Spleen (tissue), 7 donors: ENCODE measurements around the gene DNPEP.

ENCODE experiments used
- POLR2A ChIP-seq, 3 donors: fragments of 450-650 bp; IDR thresholded peaks; one replicate each; pipeline ENCODE4 v1.5.1; 2017; ENCODE audit warnings: antibody characterized with exemption in 3 of 3, mild to moderate bottlenecking in 1 of 3
- POLR2AphosphoS5 ChIP-seq, 3 donors: sonication (generic); formaldehyde crosslinking; IDR thresholded peaks; one replicate each; pipeline ENCODE4 v1.5.1; 2017; ENCODE audit warnings: antibody characterized with exemption in 3 of 3
- TF ChIP-seq, protein P1 (sequence below), 11 experiments: fragments of 200-600 bp in 7 of 11; fragments of 450-650 bp in 4 of 11; sonication (generic) in 4 of 11; IDR thresholded peaks in 8 of 11; conservative IDR thresholded peaks in 3 of 11; 1 replicate in 7 of 11; 2 replicates in 4 of 11; pipeline versions ENCODE4 v1.4.0 to v1.8.0; 2016 to 2021; ENCODE audit warnings: antibody characterized with exemption in 11 of 11, inconsistent platforms in 4 of 11, mild to moderate bottlenecking in 1 of 11
- donor health status: DM: no; HTN: no; CAD: no; lungs with moderate emphysema.
- donor health status: DM: no; HTN: no; CAD: no.
- donor health status: DM: no; HTN: no; CAD: no.

GRCh38 chr2:219419331-219420197 lies 31.9 kb upstream of the DNPEP start:
- TF ChIP-seq, protein P1, sequence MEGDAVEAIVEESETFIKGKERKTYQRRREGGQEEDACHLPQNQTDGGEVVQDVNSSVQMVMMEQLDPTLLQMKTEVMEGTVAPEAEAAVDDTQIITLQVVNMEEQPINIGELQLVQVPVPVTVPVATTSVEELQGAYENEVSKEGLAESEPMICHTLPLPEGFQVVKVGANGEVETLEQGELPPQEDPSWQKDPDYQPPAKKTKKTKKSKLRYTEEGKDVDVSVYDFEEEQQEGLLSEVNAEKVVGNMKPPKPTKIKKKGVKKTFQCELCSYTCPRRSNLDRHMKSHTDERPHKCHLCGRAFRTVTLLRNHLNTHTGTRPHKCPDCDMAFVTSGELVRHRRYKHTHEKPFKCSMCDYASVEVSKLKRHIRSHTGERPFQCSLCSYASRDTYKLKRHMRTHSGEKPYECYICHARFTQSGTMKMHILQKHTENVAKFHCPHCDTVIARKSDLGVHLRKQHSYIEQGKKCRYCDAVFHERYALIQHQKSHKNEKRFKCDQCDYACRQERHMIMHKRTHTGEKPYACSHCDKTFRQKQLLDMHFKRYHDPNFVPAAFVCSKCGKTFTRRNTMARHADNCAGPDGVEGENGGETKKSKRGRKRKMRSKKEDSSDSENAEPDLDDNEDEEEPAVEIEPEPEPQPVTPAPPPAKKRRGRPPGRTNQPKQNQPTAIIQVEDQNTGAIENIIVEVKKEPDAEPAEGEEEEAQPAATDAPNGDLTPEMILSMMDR (IDR thresholded peaks at IDR 0.05 in 8 of 11, conservative IDR thresholded peaks at IDR 0.05 in 3 of 11) = no peak
- TF ChIP-seq POLR2A (IDR thresholded peaks at IDR 0.05) (no peak), POLR2AphosphoS5 (IDR thresholded peaks at IDR 0.05) (no peak)
